ENCODE results near the gene CATSPERZ.
"Not testable (repeated sequence)": the region's sequence is repeated elsewhere in the genome, so short reads cannot be mapped to it uniquely, and the experiment has no call there.

CATSPERZ gene

DNA sequence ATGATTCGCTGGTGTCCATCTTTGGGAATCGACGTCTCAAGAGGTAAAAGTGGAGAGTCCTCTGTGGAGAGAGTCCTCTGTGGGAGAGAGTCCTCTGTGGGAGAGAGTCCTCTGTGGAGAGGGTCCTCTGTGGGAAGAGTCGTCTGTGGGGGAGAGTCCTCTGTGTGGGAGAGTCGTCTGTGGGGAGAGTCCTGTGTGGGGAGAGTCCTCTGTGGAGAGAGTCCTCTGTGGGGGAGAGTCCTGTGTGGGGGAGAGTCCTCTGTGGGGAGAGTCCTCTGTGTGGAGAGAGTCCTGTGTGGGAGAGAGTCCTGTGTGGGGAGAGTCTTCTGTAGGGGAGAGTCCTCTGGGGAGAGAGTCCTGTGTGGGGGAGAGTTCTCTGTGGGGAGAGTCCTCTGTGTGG, 20.9 kb downstream of the CATSPERZ start:
- DNase-seq (ENCODE audit: low spot score), result no peak

DNA sequence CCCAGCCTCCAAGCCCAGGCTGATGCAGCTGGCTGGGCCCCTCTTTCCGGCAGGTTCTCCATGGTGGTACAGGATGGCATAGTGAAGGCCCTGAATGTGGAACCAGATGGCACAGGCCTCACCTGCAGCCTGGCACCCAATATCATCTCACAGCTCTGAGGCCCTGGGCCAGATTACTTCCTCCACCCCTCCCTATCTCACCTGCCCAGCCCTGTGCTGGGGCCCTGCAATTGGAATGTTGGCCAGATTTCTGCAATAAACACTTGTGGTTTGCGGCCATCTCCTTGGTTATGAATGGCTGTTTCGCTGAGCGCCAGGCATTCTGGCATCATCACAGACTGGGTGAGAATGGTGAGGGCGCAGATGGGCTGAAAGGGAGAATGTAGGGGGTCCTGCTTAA, 21.4 kb downstream of the CATSPERZ start:
- no peak for DNase-seq (ENCODE audit: low spot score)

DNA sequence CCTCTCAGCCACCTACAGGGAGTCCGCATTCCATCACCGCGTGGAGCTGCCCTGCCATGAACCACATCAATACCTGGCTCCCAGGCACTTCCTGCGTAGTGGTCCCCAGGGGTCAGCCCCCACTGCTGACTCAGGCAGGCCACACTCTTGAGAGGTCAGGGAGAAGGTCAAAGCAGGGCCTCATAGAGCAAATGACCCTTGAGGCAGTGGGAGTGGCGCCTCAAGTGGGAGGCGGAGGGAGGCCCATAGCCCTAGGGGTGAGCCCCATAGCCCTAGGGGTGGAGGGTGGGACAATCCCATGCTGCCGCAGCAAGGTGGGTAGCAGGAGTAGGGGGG, 22.7 kb downstream of the CATSPERZ start:
- DNase-seq (ENCODE audit: low spot score), result no peak

DNA sequence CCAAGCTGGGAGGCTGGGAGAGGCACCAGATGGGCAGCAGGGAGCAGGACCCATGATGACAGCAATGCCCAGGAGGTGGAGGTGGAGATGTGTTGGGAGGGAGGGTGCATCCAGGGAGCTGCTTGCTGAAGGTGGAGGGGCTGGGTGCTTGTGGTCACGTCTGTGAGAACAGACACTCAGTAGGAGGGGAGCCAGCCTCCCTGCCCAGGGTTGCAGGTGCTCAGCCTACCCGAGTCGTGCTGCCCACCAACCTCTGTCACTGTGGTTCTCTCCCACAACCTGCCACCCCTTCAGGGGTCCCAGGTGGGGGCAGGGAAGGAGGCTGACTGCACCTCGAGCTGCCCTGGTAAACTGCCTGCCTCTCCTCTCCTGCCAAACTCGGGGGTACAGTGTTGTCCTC, 23.2 kb downstream of the CATSPERZ start:
- DNase-seq (ENCODE audit: low spot score), result no peak

DNA sequence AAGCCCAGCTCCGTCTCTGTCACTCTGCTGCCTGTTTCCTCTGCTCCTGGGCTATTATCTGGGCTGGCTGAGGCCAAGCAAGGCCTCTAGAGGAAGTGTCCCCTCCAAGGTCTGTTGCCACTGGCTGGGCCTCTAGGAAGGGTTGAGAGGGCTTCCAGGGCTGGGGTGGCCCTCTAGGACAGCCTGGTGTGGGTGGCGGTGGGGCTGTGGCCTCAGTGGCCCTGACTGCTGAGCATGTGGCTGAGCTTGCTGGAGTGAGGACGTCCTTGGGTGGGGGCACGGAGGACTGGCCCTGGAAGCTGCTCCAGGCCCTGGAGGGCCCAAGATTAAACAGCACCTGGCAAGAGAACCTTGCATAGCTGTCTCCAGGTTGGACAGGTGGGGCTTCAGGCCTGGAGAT, 23.8 kb downstream of the CATSPERZ start:
- DNase-seq (ENCODE audit: low spot score), result not testable (repeated sequence)

DNA sequence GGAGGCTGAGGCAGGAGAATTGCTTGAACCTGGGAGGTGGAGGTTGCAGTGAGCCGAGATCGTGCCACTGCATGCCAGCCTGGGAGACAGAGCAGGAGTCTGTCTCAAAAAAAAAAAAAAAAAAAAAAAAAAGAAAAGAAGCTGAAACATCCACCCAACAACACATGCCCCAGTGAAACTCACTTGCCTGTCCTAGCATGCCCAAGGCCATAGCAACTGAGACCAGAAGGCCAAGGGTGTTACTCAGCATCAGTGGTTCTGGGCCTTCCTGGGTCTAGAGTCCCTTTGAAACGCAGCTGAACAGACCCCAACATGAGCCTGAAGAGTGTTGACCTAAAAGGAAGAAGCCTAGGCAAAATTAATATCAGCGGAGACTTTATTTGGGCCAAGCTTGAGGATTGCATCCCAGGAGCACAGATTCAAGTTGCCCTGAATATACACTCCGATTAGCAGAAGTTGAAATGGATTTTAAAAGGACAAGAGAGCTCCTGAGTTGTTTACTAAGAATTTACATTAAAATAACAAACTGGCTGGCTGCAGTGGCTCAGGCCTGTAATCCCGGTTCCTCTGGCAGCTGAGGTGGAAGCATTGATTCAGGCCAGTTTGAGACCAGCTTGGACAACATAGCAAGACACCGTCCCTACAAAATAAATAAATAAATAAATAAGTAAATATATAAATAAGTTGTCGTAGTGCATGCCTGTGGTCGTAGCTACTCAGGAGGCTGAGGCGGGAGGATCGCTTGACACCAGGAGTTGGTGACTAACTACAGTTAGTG, 24.7 kb downstream of the CATSPERZ start:
- DNase-seq (ENCODE audit: low spot score), result no peak

DNA sequence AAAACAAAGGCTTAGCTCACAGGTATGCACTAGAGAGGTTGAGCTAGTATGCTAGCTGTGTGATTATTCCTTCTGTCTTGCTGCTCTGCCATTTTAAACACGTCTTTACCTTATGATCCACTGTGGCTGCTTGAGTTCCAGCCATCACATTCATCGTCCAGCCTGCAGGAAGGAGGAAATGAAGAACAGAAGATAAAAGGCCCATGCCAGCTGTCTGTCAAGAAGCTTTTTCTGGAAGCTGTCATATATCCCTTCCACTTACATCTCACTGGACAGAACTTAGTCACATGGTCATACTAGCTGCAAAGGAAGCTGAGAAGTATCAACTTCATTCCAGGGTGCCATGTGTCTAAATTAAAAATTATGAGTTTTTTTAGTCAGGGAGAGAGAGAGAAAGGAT, 27.2 kb downstream of the CATSPERZ start:
- no peak for DNase-seq (ENCODE audit: low spot score)

DNA sequence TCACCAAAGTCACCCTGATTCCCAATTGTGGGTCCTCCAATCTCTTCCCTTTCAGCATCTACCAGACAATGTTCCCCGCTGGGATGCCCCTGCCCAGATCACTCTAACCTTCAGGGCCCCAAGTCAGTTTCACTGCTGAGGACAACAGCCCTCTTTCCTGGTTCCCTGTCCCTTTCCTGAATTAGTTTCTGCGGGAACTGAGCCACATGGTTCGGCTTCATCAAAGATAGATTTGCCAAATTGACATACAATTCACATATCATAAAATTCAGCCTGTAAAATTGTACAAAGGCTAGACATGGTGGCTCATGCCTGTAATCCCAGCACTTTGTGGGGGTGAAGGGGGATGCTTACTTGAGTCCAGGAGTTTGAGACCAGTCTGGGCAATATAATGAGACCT, 27.8 kb downstream of the CATSPERZ start:
- no peak for DNase-seq (ENCODE audit: low spot score)

DNA sequence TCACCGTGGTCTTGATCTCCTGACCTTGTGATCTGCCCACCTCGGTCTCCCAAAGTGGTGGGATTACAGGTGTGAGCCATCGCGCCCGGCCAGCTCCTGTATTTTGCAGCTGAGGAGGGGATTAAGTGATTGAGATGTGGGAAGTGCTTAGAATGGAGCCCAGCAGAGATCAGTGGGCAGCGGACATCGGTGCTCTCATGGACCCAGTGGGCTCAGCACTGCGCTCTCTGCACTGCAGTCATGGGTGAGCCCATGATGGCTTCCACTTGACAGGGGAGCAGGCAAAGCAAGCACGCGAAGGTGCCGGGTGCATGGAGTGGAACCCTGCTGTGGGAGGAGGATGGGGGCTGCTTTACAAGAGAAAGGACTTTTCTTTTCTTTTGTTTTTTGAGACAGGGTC, 30.7 kb downstream of the CATSPERZ start:
- DNase-seq (ENCODE audit: low spot score), result no peak

DNA sequence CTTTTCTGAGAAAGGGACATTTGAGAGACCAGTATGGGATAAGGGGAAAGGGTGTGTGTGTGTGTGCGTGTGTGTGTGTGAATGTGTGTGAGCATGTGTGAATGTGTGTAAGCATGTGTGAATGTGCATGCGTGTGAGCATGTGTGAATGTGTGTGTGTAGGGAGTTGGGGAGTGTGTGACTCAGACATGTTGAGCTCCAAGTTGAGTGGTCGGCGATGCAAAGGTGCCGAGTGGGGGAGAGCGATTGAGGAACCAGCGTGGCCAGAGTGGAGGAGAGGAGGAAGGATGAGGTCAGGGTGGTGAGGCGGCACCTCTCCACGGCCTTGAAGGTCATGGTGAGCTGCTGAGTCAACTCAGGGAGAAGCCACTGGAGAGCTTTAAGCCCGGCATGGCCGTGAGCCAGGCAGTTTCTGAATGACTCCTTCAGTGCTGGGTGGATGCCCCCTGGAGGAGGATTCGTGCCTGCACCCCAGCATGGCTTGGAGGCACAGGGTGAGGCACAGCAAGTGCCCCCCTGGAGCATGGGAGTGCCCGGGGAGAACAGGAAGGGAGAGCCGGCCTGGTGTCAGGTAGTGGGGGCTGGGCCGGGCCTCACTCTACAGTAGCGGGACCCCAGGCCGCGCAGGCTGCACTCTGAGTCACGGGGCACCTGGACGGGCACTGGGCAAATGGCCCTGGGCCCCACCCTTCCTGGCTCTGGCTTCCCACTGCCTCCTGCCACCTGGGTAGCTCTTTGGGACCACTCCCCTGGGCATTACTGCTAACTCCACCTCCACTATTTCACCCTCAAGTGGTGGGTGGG, 31.6 kb downstream of the CATSPERZ start:
- peak; percentile 78 for DNase-seq (ENCODE audit: low spot score)

DNA sequence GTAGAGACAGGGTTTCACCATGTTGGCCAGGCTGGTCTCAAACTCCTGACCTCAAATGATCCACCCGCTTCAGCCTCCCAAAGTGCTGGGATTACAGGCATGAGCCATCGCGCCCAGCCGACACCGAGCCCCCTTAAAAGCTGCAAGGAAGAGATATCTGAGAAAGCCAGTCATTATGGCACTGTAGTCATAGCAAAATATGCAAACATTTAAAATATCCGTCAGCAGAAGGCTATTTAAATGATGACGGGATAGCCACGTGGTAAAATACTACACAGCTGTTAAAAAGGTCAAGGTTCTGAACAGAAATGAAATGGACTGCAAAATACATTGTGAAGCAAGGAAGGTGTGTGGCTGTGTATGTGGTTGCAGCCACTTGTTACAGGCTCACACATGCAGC, 33.4 kb downstream of the CATSPERZ start:
- DNase-seq (ENCODE audit: low spot score), result no peak

DNA sequence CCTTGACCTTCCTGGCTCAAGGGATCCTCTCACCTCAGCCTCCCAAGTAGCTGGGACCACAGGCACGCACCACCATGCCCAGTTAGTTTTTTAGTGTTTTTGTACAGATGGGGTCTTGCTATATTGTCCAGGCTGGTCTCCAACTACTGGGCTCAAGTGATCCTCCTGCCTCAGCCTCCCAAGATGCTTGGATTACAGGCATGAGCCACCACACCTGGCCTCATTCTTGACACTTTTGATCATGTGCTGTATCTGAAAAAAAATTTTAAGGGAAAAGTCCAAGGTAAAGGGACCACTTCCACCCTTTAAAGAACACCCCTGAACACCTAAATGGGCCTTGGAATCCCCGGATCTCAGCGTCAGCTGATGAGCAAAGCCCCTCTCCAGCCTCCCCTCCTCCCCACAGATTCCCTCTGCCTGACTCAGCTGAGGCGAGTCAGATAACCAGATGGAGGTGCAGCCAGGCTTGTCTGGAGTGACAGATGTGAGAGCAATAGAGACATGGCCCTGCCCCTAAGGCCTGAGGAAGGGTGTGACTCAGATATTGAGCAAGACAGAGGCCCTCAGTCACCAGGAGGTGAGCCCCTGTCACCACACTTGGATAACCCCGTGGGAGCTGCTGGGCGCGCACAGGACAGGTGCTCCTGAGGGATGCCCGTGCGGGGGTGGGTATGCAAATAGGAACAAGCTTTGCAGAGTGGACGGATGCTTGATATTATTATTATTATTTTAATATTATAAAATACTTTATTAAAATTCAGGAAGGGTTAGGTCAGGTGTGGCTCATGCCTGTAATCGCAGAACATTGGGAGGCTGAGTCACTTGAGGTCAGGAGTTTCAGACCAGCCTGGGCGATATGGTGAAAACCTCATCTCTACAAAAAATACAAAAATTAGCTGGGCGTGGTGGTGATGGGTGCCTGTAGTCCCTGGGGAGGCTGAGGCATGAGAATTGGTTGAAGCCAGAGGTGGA, 34.9 kb downstream of the CATSPERZ start:
- peak; percentile 83 for DNase-seq (ENCODE audit: low spot score)

DNA sequence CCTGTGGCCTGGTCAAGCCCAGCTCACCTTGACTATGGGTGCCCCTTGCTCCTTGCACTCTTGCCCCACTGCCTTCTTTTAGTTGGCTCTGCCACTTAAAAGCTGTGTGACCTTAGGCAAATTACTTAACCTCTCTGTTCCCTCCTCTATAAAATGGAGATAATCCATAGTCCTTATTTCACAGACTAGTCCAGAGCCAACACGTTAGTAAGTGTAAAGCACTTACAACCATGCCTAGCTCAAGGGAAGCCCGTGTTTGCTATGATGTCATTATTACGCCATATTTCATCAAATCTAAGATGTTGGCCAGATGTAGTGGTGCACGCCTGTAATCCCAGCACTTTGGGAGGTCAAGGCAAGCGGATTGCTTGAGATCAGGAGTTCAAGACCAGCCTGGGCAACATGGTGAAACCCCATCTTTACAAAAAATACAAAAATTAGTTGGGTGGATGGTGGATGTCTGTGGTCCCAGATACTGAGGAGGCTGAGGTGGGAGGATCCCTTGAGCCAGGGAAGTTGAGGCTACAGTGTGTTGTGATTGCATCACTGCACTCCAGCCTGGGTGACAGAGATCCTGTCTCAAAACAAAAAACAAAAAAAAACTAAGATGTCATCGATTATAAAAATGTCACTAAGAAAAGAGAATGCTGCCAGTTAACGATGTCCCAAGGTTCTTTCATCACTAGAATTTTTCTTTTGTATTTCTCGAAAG, 37.5 kb downstream of the CATSPERZ start:
- DNase-seq (ENCODE audit: low spot score), result no peak

DNA sequence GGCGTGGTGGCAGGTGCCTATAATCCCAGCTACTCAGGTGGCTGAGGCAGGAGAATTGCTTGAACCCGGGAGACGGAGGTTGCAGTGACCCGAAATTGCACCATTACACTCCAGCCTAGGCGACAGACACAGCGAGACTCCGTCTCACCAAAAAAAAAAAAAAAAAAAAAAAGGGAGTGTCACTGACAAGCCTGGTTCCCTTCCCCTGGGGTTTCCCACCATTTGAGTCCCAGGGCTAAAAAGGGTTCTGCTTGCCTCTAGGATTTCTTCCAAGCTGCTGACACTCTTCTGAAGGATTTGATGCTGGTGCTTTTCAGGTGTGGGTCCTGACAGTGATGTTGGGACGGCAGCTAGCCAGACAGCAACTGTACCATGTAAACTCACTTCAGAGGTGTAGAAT, 38.6 kb downstream of the CATSPERZ start:
- no peak for DNase-seq (ENCODE audit: low spot score)

DNA sequence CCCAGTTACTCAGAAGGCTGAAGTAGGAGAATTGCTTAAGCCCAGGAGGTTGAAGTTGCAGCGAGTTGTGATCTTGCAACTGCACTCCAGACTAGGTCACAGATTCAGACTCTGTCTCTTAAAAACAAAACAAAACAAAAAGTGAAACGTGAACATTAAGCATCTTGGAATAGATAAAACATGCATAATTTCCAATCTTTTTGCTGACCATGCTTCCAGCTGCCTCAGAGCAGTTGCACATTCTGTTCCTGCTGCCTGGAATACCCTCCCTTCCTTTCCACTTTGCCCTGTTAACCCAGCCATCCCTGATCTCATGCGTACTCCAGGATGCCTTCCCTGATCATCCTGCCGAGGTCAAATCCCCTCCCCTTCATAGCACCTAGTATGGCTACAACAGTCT, 39.1 kb downstream of the CATSPERZ start:
- DNase-seq (ENCODE audit: low spot score), result no peak

DNA sequence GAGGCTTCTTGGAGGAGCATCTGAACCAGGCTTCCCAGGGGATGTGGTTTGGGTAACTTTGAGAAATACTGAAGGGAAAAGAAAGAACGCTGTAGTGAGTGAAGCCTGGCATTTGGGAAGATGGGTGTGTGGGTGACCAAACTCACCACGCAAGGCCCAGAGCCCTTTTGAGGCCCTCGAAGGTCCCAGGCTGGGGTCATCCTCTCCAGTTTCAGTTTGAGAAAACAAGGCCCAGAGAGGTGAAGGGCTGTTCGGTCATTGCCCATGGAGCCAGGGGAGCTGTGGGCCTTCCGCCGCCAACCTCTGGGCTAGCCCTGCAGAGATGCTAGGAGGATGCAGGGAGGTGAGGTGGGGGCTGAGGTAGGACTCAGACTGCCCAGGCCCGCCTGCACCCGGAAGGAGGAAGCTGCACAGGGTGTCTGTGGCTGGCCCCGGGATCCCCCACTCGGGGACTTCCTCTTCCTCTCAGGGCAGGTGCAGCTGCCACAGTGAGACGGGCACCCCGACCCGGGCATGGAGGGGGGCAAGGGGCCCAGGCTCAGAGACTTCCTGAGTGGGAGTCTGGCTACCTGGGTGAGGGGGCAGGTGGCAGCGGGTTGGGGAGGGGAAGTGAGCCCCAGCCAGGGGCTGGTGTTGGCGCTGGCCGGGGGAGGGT, 39.7 kb downstream of the CATSPERZ start, which contains the start of gene CCDC88B:
CCDC88B (plus strand) TSS at position 451 of the 655 bp plus-strand sequence; CDS start at position 514, 63 bp downstream.
- DNase-seq (ENCODE audit: low spot score), result no peak

DNA sequence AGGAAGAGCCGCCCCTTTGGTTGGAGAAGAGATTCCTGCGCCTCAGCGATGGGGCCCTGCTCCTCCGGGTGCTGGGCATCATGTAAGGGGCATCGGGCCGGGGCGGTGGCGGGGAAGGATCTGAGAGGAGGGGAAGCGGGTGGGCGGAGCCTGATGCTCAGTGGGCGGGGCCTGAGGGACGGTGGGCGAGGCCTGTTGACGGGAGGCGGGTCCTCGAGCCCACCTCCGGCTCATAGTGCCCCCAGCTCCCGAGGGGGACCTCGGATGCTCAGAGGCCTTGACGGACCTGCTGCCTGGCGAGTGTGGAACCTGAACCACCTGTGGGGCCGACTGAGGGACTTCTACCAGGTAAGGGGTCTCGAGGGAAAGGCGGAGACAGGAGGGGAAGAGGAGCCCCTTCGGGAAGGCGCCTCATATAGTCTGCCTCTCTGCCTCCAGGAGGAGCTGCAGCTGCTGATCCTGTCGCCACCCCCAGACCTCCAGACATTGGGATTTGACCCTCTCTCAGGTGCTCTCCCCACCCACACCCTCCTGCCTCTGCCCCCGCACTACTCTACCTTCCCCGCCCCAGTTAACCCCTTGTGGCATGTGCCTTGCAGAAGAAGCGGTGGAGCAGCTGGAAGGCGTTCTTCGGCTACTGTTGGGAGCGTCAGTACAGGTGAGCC, 40.6 kb downstream of the CATSPERZ start:
- DNase-seq (ENCODE audit: low spot score), result no peak

DNA sequence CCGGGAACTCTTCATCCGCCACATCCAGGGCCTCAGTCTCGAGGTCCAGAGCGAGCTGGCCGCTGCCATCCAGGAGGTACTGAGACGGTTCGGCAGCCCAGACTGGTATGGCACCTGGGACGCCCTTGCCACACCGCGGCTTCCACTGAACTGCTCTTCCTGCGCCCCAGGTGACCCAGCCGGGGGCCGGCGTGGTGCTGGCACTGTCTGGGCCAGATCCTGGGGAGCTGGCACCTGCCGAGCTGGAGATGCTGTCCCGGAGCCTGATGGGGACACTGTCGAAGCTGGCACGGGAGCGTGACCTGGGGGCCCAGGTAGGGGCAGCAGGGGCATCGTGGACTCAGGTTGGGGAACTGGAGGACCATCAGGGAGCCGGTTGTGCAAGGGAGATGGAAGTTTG, 41.3 kb downstream of the CATSPERZ start:
- DNase-seq (ENCODE audit: low spot score), result no peak

DNA sequence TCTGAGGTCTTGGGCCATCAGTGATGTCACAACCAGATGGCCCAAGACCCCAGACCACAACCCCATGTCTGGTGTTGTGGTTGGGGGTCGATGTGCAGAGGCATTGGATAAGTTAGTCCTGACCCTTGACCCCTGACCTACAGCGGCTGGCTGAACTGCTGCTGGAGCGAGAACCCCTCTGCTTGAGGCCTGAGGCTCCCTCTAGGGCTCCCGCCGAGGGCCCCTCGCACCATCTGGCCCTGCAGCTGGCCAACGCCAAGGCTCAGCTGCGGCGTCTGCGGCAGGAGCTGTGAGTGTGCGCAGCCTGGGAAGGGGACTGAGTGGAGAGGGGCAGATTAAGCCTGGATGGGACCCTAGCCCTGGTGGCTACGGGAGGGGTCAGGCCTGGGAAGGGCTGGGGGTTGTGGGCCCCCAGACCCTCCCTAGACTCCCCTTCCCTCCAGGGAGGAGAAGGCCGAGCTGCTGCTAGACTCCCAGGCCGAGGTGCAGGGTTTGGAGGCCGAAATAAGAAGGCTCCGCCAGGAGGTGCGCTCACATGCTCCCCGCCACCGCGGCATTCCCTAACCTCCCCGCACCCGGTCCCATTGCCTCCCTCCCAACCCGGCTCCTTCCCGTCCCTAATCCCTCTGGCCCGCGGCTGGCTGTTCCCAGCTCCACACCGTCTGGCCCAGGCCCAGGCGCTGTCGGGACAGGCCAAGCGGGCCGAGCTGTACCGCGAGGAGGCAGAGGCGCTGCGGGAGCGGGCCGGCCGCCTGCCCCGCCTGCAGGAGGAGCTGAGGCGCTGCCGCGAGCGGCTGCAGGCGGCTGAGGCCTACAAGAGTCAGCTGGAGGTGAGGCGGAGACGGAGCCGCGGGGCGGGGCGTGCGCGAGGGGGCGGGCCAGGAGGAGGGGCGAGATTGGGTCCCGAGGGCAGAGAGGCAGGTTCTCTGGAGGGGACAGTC, 42.0 kb downstream of the CATSPERZ start:
- DNase-seq (ENCODE audit: low spot score), result peak; percentile 73

Data from kidney capillary endothelial cell (primary cell).